Ectodermal cell (in vitro differentiated cells): ENCODE data around the gene AUTS2.

Source experiments
- H3K27ac ChIP-seq: 2 replicates; pipeline ENCODE4 v1.7.0; 2013; ENCODE audit warnings: mild to moderate bottlenecking, low read depth, low read length; ENCODE audit not compliant: insufficient read depth, poor library complexity, severe bottlenecking
- H3K27me3 ChIP-seq: 2 replicates; pipeline ENCODE4 v1.7.0; 2013; ENCODE audit warnings: mild to moderate bottlenecking, low read length; ENCODE audit not compliant: insufficient read depth, control insufficient read depth, poor library complexity, severe bottlenecking
- H3K36me3 ChIP-seq: one replicate; pipeline ENCODE4 v1.7.0; 2013; ENCODE audit warnings: low read length; ENCODE audit not compliant: control insufficient read depth, insufficient read depth
- H3K4me1 ChIP-seq: one replicate; pipeline ENCODE4 v1.7.0; 2013; ENCODE audit warnings: low read length; ENCODE audit not compliant: control insufficient read depth, insufficient read depth
- H3K4me3 ChIP-seq: 2 replicates; pipeline ENCODE4 v1.7.0; 2013; ENCODE audit warnings: low read depth, low read length, control low read depth; ENCODE audit not compliant: insufficient read depth
- H3K9me3 ChIP-seq: 2 replicates; pipeline ENCODE4 v1.7.0; 2013; ENCODE audit warnings: mild to moderate bottlenecking, low read length, moderate library complexity; ENCODE audit not compliant: control insufficient read depth
- WGBS, 2 experiments: methylation state at CpG; one replicate each; pipeline ENCODE4 v1.1.7; 2013; ENCODE audit warnings: missing lambda C conversion rate in 2 of 2; 5-methylcytosine and 5-hydroxymethylcytosine counted together

The AUTS2 gene

GRCh38 chr7:70504254-70504653, 906.0 kb downstream of the AUTS2 start:
- no peaks in the 10 kb centered on the region for H3K27me3 ChIP-seq
- H3K4me1 ChIP-seq = no peaks in the 10 kb centered on the region
- H3K27ac ChIP-seq = no peak overlapping the region
- no peaks in the 10 kb centered on the region for H3K9me3 ChIP-seq
- no peak overlapping the region for H3K4me3 ChIP-seq
- H3K36me3 ChIP-seq = no peaks in the 10 kb centered on the region
- 92 to 95% methylated on average over 6 of the region's 6 CpGs for WGBS, 2 experiments

- Histone ChIP-seq H3K27ac (no peak overlapping the region), H3K4me1 (no peaks in the 10 kb centered on the region), H3K9me3 (no peaks in the 10 kb centered on the region), H3K4me3 (no peak overlapping the region), H3K36me3 (no peaks in the 10 kb centered on the region), H3K27me3 (no peaks in the 10 kb centered on the region)
- 93 to 96% methylated on average over 6 of the region's 6 CpGs for WGBS, 2 experiments
These were observed 907.2 kb downstream of the AUTS2 start for GRCh38 chr7:70505468-70505867.

GRCh38 chr7:70505886-70506285, 907.6 kb downstream of the AUTS2 start:
- no peak overlapping the region for H3K27ac ChIP-seq
- WGBS, 2 experiments = 94 to 96% methylated on average over 9 of the region's 9 CpGs
- no peaks in the 10 kb centered on the region for H3K9me3 ChIP-seq
- no peaks in the 10 kb centered on the region for H3K4me1 ChIP-seq
- no peak overlapping the region for H3K4me3 ChIP-seq
- H3K27me3 ChIP-seq = no peaks in the 10 kb centered on the region
- H3K36me3 ChIP-seq = no peaks in the 10 kb centered on the region

- Histone ChIP-seq H3K9me3 (no peaks in the 10 kb centered on the region), H3K36me3 (no peaks in the 10 kb centered on the region), H3K4me1 (no peaks in the 10 kb centered on the region), H3K27ac (no peak overlapping the region), H3K4me3 (no peak overlapping the region), H3K27me3 (no peaks in the 10 kb centered on the region)
- 52 to 65% methylated on average over 7 of the region's 7 CpGs for WGBS, 2 experiments
These were observed 908.2 kb downstream of the AUTS2 start for GRCh38 chr7:70506434-70506833.

GRCh38 chr7:70512144-70512543, 913.9 kb downstream of the AUTS2 start:
- Histone ChIP-seq H3K9me3 (no peaks in the 10 kb centered on the region), H3K36me3 (no peaks in the 10 kb centered on the region), H3K27ac (no peak overlapping the region), H3K4me1 (no peaks in the 10 kb centered on the region), H3K4me3 (no peak overlapping the region), H3K27me3 (no peaks in the 10 kb centered on the region)
- WGBS, 2 experiments = 91 to 93% methylated on average over 7 of the region's 7 CpGs

- no peaks in the 10 kb centered on the region for H3K27me3 ChIP-seq
These were observed 914.5 kb downstream of the AUTS2 start for GRCh38 chr7:70512761-70513160.

GRCh38 chr7:70520611-70521010, 922.3 kb downstream of the AUTS2 start:
- H3K4me1 ChIP-seq = no peaks in the 10 kb centered on the region
- 81 to 83% methylated on average over 4 of the region's 4 CpGs for WGBS, 2 experiments
- no peaks in the 10 kb centered on the region for H3K9me3 ChIP-seq
- H3K27ac ChIP-seq = no peak overlapping the region
- no peak overlapping the region for H3K4me3 ChIP-seq
- H3K36me3 ChIP-seq = no peaks in the 10 kb centered on the region
- no peaks in the 10 kb centered on the region for H3K27me3 ChIP-seq

More at GRCh38 chr7:70512761-70513160, 914.5 kb downstream of the AUTS2 start:
- Histone ChIP-seq H3K27ac (no peak overlapping the region), H3K36me3 (no peaks in the 10 kb centered on the region), H3K4me3 (no peak overlapping the region), H3K4me1 (no peaks in the 10 kb centered on the region), H3K9me3 (no peaks in the 10 kb centered on the region)
- 90 to 97% methylated on average over 3 of the region's 3 CpGs for WGBS, 2 experiments

GRCh38 chr7:70523249-70523988, 925.1 kb downstream of the AUTS2 start:
- 95% methylated on average over 8 of the region's 8 CpGs for WGBS, 2 experiments
- no peak overlapping the region for H3K27ac ChIP-seq
- no peak overlapping the region for H3K4me3 ChIP-seq
- no peaks in the 10 kb centered on the region for H3K36me3 ChIP-seq
- no peaks in the 10 kb centered on the region for H3K27me3 ChIP-seq
- H3K9me3 ChIP-seq = no peaks in the 10 kb centered on the region
- no peaks in the 10 kb centered on the region for H3K4me1 ChIP-seq

- H3K36me3 ChIP-seq = no peaks in the 10 kb centered on the region
- H3K4me3 ChIP-seq = no peak overlapping the region
- WGBS, 2 experiments = 96 to 97% methylated on average over 2 of the region's 2 CpGs
- no peaks in the 10 kb centered on the region for H3K4me1 ChIP-seq
- H3K27ac ChIP-seq = no peak overlapping the region
- H3K27me3 ChIP-seq = no peaks in the 10 kb centered on the region
- H3K9me3 ChIP-seq = no peaks in the 10 kb centered on the region
These were observed 925.7 kb downstream of the AUTS2 start for GRCh38 chr7:70523989-70524351.

- H3K27ac ChIP-seq = no peak overlapping the region
- H3K36me3 ChIP-seq = no peaks in the 10 kb centered on the region
- no peaks in the 10 kb centered on the region for H3K27me3 ChIP-seq
- no peak overlapping the region for H3K4me3 ChIP-seq
- WGBS, 2 experiments = 91 to 92% methylated on average over 5 of the region's 5 CpGs
- peaks cover 3% of the 10 kb centered on the region for H3K4me1 ChIP-seq
- no peaks in the 10 kb centered on the region for H3K9me3 ChIP-seq
These were observed 927.7 kb downstream of the AUTS2 start for GRCh38 chr7:70525991-70526390.
